Spleen (tissue), 11 donors: ENCODE data around the gene CXADR. TPM values are rescaled to one million over a fixed set of nuclear protein-coding genes. Genes with fewer than 3 reads are reported as not detected.

Experiments used
- DNase-seq: peaks from one replicate; pipeline ENCODE4 v3.0.0-alpha.2; 2020
- H3K27ac ChIP-seq, 8 donors: fragments of 200-600 bp; sonication (generic) in 7 of 8; 1 replicate in 4 of 8; 2 replicates in 4 of 8; pipeline versions ENCODE4 v1.5.0 to v1.8.0; 2016 to 2021; ENCODE audit warnings: inconsistent platforms in 4 of 8, mild to moderate bottlenecking in 4 of 8, moderate library complexity in 1 of 8
- H3K27me3 ChIP-seq, 7 donors: fragments of 200-600 bp; sonication (generic) in 6 of 7; replicated peaks in 1 of 7; 1 replicate in 4 of 7; 2 replicates in 3 of 7; pipeline versions ENCODE4 v1.5.0 to v1.8.0; 2016 to 2021; ENCODE audit warnings: inconsistent platforms in 3 of 7, mild to moderate bottlenecking in 1 of 7
- H3K36me3 ChIP-seq, 6 donors: fragments of 200-600 bp; sonication (generic) in 5 of 6; 1 replicate in 4 of 6; 2 replicates in 2 of 6; pipeline versions ENCODE4 v1.5.0 to v1.8.0; 2016 to 2021; ENCODE audit warnings: inconsistent platforms in 2 of 6
- H3K4me1 ChIP-seq, 6 donors: fragments of 200-600 bp; sonication (generic) in 5 of 6; 1 replicate in 3 of 6; 2 replicates in 3 of 6; pipeline versions ENCODE4 v1.5.0 to v1.8.0; 2016 to 2021; ENCODE audit warnings: inconsistent platforms in 3 of 6
- H3K4me3 ChIP-seq, 8 donors: fragments of 200-600 bp; sonication (generic) in 7 of 8; 1 replicate in 4 of 8; 2 replicates in 4 of 8; pipeline versions ENCODE4 v1.5.0 to v1.8.0; 2016 to 2021; ENCODE audit warnings: inconsistent platforms in 4 of 8, mild to moderate bottlenecking in 4 of 8, moderate library complexity in 2 of 8
- H3K9me3 ChIP-seq, 8 donors: fragments of 200-600 bp; sonication (generic) in 7 of 8; 1 replicate in 4 of 8; 2 replicates in 4 of 8; pipeline versions ENCODE4 v1.5.0 to v1.8.0; 2016 to 2021; ENCODE audit warnings: inconsistent platforms in 4 of 8
- CTCF ChIP-seq, 11 experiments: fragments of 200-600 bp in 7 of 11; fragments of 450-650 bp in 4 of 11; sonication (generic) in 4 of 11; IDR thresholded peaks in 8 of 11; conservative IDR thresholded peaks in 3 of 11; 1 replicate in 7 of 11; 2 replicates in 4 of 11; pipeline versions ENCODE4 v1.4.0 to v1.8.0; 2016 to 2021; ENCODE audit warnings: antibody characterized with exemption in 11 of 11, inconsistent platforms in 4 of 11, mild to moderate bottlenecking in 1 of 11
- POLR2A ChIP-seq, 3 donors: fragments of 450-650 bp; IDR thresholded peaks; one replicate each; pipeline ENCODE4 v1.5.1; 2017; ENCODE audit warnings: antibody characterized with exemption in 3 of 3, mild to moderate bottlenecking in 1 of 3
- POLR2AphosphoS5 ChIP-seq, 3 donors: sonication (generic); formaldehyde crosslinking; IDR thresholded peaks; one replicate each; pipeline ENCODE4 v1.5.1; 2017; ENCODE audit warnings: antibody characterized with exemption in 3 of 3
- WGBS, 5 donors: extraction: QIAGEN DNeasy Blood & Tissue Kit in 3 of 5; methylation state at CpG; one replicate each; pipeline versions ENCODE4 v1.1.5 to v1.1.7; 2013 to 2018; 5-methylcytosine and 5-hydroxymethylcytosine counted together
- intact Hi-C: fragments of 100-400 bp; cut with DNase I; formaldehyde crosslinking; loops from one replicate; pipeline ENCODE4 v1.15.0; 2023; ENCODE audit warnings: low total_unique reads
- polyA plus RNA-seq, 3 donors: library from polyadenylated mRNA; stranded (reverse); fragments of 200-250 nt; gene quantifications; one replicate each; pipeline ENCODE4 v1.2.1, GENCODE V29; 2013
- total RNA-seq, 7 donors: library from RNA; depleted of rRNA in 3 of 7; stranded (reverse); fragments of >200 nt in 3 of 7; fragmentation: NEBNext Ultra II Directional in 4 of 7; extraction: Animal tissue kit (Norgen Biotek cat#: 25700) in 4 of 7; gene quantifications; one replicate each; pipeline versions ENCODE4 v1.1.0 to v1.2.1, GENCODE V29; 2016 to 2021
- donor health status: healthy with polysubstance abuse.
- donor health status: DM: no; HTN: no; CAD: no; lungs with moderate emphysema.
- donor health status: DM: no; HTN: no; CAD: no.
- donor health status: Bipolar disorder and iron deficiency.
- donor health status: healthy.
- donor health status: DM: no; HTN: no; CAD: no.
- donor health status: DM: yes; HTN: yes; CAD: no.

Gene CXADR
- total and polyA plus RNA-seq, 10 donors: 0.11 to 10.7 (median 2.8) TPM

- no peaks in the 10 kb centered on the region for H3K4me1 ChIP-seq
- WGBS, 5 donors: 87 to 96% (median 92%) methylated on average over 8 of the region's 8 CpGs
- TF ChIP-seq POLR2AphosphoS5 (IDR thresholded peaks at IDR 0.05) (no peak), POLR2A (IDR thresholded peaks at IDR 0.05) (no peak), CTCF (IDR thresholded peaks at IDR 0.05 in 8 of 11, conservative IDR thresholded peaks at IDR 0.05 in 3 of 11) (no peak)
- no peaks in the 10 kb centered on the region for H3K9me3 ChIP-seq
- intact Hi-C loops: loop anchor here (5.0 kb wide), 1 partner anchor 193 kb away; no protein-coding TSS in a partner anchor
- no peak overlapping the region for H3K4me3 ChIP-seq
- DNase-seq: no peak
- no peak overlapping the region for H3K27ac ChIP-seq
- H3K36me3 ChIP-seq: no peaks in the 10 kb centered on the region
- H3K27me3 ChIP-seq: no peaks in the 10 kb centered on the region
Measured at GRCh38 chr21:17580319-17580718, 67.5 kb downstream of the CXADR start.

GRCh38 chr21:17583898-17584297, 71.1 kb downstream of the CXADR start:
- DNase-seq: no peak
- Histone ChIP-seq H3K4me1 (peaks cover 0 to 4% (median 0%) of the 10 kb centered on the region in 6 donors), H3K27ac (no peak overlapping the region), H3K4me3 (no peak overlapping the region), H3K27me3 (no peaks in the 10 kb centered on the region), H3K36me3 (no peaks in the 10 kb centered on the region), H3K9me3 (no peaks in the 10 kb centered on the region)
- WGBS, 5 donors: 69 to 79% (median 75%) methylated on average over 3 of the region's 3 CpGs
- intact Hi-C loops: loop anchor here (5.0 kb wide), 1 partner anchor 197 kb away; no protein-coding TSS in a partner anchor
- TF ChIP-seq CTCF (IDR thresholded peaks at IDR 0.05 in 8 of 11, conservative IDR thresholded peaks at IDR 0.05 in 3 of 11): no peak
- TF ChIP-seq POLR2A (IDR thresholded peaks at IDR 0.05): no peak
- no peak for TF ChIP-seq POLR2AphosphoS5 (IDR thresholded peaks at IDR 0.05)

GRCh38 chr21:17585875-17586450, 73.1 kb downstream of the CXADR start:
- DNase-seq: no peak
- Histone ChIP-seq H3K9me3 (no peaks in the 10 kb centered on the region), H3K27ac (no peak overlapping the region), H3K4me1 (peaks cover 0 to 4% (median 0%) of the 10 kb centered on the region in 6 donors), H3K4me3 (no peak overlapping the region), H3K27me3 (no peaks in the 10 kb centered on the region), H3K36me3 (no peaks in the 10 kb centered on the region)
- peak in 10 of 11 experiments; percentile 17 to 64 (median 46) for TF ChIP-seq CTCF (IDR thresholded peaks at IDR 0.05 in 8 of 11, conservative IDR thresholded peaks at IDR 0.05 in 3 of 11)
- no peak for TF ChIP-seq POLR2A (IDR thresholded peaks at IDR 0.05)
- intact Hi-C loops: no loop called here
- WGBS, 5 donors: 4 to 10% (median 7%) methylated on average over 3 of the region's 3 CpGs

- intact Hi-C loops: no loop called here
- no peak for DNase-seq
- Histone ChIP-seq H3K36me3 (peaks cover 0 to 39% (median 16%) of the 10 kb centered on the region in 6 donors), H3K4me3 (no peak overlapping the region), H3K4me1 (peaks cover 0 to 4% (median 0%) of the 10 kb centered on the region in 6 donors), H3K27ac (no peak overlapping the region), H3K9me3 (no peaks in the 10 kb centered on the region), H3K27me3 (no peaks in the 10 kb centered on the region)
- 55 to 90% (median 78%) methylated on average over 4 of the region's 4 CpGs for WGBS, 5 donors
- TF ChIP-seq POLR2A (IDR thresholded peaks at IDR 0.05): no peak
- TF ChIP-seq POLR2AphosphoS5 (IDR thresholded peaks at IDR 0.05): no peak
- TF ChIP-seq CTCF (IDR thresholded peaks at IDR 0.05 in 8 of 11, conservative IDR thresholded peaks at IDR 0.05 in 3 of 11): no peak
Measured at GRCh38 chr21:17590430-17590829, 77.6 kb downstream of the CXADR start.
